H9 (cell line): ENCODE measurements around the gene LRSAM1. TPM values are rescaled to one million over a fixed set of nuclear protein-coding genes. Genes with fewer than 3 reads are reported as not detected.
A peak's percentile ranks its signal among the peaks of the same experiment; 100 is the strongest.

Source experiments
- DNase-seq: peaks from one replicate; pipeline ENCODE4 v3.0.0-alpha.2; 2017
- H2AFZ ChIP-seq: one replicate; pipeline ENCODE4 v1.6.1; 2013; ENCODE audit warnings: mild to moderate bottlenecking, low read length, control low read depth, moderate library complexity
- H2AK5ac ChIP-seq: 2 replicates; pipeline ENCODE4 v1.6.1; 2013; ENCODE audit warnings: low read length, control low read depth, mixed read lengths; ENCODE audit not compliant: insufficient read length
- H2BK120ac ChIP-seq: one replicate; pipeline ENCODE4 v1.6.1; 2013; ENCODE audit warnings: low read depth, mild to moderate bottlenecking, low read length, control low read depth, inconsistent platforms; ENCODE audit not compliant: poor library complexity, severe bottlenecking
- H2BK12ac ChIP-seq: 2 replicates; pipeline ENCODE4 v1.6.1; 2013; ENCODE audit warnings: low read length, control low read depth, mixed read lengths, low read depth; ENCODE audit not compliant: insufficient read length
- H2BK15ac ChIP-seq: 2 replicates; pipeline ENCODE4 v1.6.1; 2013; ENCODE audit warnings: low read depth, low read length, control low read depth
- H2BK20ac ChIP-seq: one replicate; pipeline ENCODE4 v1.6.1; 2013; ENCODE audit warnings: low read depth, mild to moderate bottlenecking, low read length, control low read depth, inconsistent platforms; ENCODE audit not compliant: poor library complexity, severe bottlenecking
- H2BK5ac ChIP-seq: 2 replicates; pipeline ENCODE4 v1.6.1; 2013; ENCODE audit warnings: low read length, control low read depth, mixed read lengths; ENCODE audit not compliant: insufficient read length
- H3K14ac ChIP-seq: 2 replicates; pipeline ENCODE4 v1.6.1; 2013; ENCODE audit warnings: low read length, control low read depth; ENCODE audit not compliant: insufficient read depth
- H3K18ac ChIP-seq: 2 replicates; pipeline ENCODE4 v1.6.1; 2013; ENCODE audit warnings: low read depth, mild to moderate bottlenecking, mixed read lengths, low read length, control low read depth; ENCODE audit not compliant: insufficient read length
- H3K23ac ChIP-seq: 2 replicates; pipeline ENCODE4 v1.6.1; 2013; ENCODE audit warnings: low read length, control low read depth, mixed read lengths, low read depth; ENCODE audit not compliant: insufficient read length
- H3K23me2 ChIP-seq: 2 replicates; pipeline ENCODE4 v1.6.1; 2013; ENCODE audit warnings: low read depth, mild to moderate bottlenecking, mixed read lengths, low read length, control low read depth; ENCODE audit not compliant: insufficient read length, poor library complexity, severe bottlenecking
- H3K27ac ChIP-seq: 2 replicates; pipeline ENCODE4 v1.5.1; 2013; ENCODE audit warnings: low read length, control low read depth, mixed read lengths, low read depth; ENCODE audit not compliant: insufficient read length
- H3K27me3 ChIP-seq: 2 replicates; pipeline ENCODE4 v1.6.1; 2013; ENCODE audit warnings: low read length, control low read depth, inconsistent platforms; ENCODE audit not compliant: insufficient read depth
- H3K4ac ChIP-seq: 2 replicates; pipeline ENCODE4 v1.6.1; 2013; ENCODE audit warnings: low read depth, mild to moderate bottlenecking, control low read depth, inconsistent platforms, low read length, moderate library complexity
- H3K4me1 ChIP-seq: 2 replicates; pipeline ENCODE4 v1.6.1; 2013; ENCODE audit warnings: low read length, control low read depth, inconsistent platforms; ENCODE audit not compliant: insufficient read depth
- H3K4me2 ChIP-seq: 2 replicates; pipeline ENCODE4 v1.6.1; 2013; ENCODE audit warnings: low read length, control low read depth, mixed read lengths; ENCODE audit not compliant: insufficient read length, insufficient read depth
- H3K56ac ChIP-seq: 2 replicates; pipeline ENCODE4 v1.6.1; 2013; ENCODE audit warnings: low read depth, mild to moderate bottlenecking, mixed read lengths, low read length, control low read depth; ENCODE audit not compliant: insufficient read length
- H3K79me1 ChIP-seq: 2 replicates; pipeline ENCODE4 v1.6.1; 2013; ENCODE audit warnings: low read depth, mild to moderate bottlenecking, moderate library complexity, low read length, control low read depth, inconsistent platforms; ENCODE audit not compliant: insufficient read depth, poor library complexity, severe bottlenecking
- H3K79me2 ChIP-seq: 2 replicates; pipeline ENCODE4 v1.6.1; 2013; ENCODE audit warnings: low read length, control low read depth, inconsistent platforms; ENCODE audit not compliant: insufficient read depth
- H3K9ac ChIP-seq: 2 replicates; pipeline ENCODE4 v1.6.1; 2013; ENCODE audit warnings: low read length, control low read depth, mixed read lengths; ENCODE audit not compliant: insufficient read length; ENCODE audit errors: extremely low read depth
- H3K9me3 ChIP-seq: one replicate; pipeline ENCODE4 v1.6.1; 2013; ENCODE audit warnings: low read depth, low read length, inconsistent platforms; ENCODE audit not compliant: control insufficient read depth
- H3T11ph ChIP-seq: one replicate; pipeline ENCODE4 v1.6.1; 2013; ENCODE audit warnings: mild to moderate bottlenecking, low read length, control low read depth, inconsistent platforms
- H4K20me1 ChIP-seq: one replicate; pipeline ENCODE4 v1.6.1; 2013; ENCODE audit not compliant: control insufficient read depth, insufficient read length, insufficient read depth
- H4K5ac ChIP-seq: 2 replicates; pipeline ENCODE4 v1.6.1; 2013; ENCODE audit warnings: low read depth, mild to moderate bottlenecking, mixed read lengths, low read length, control low read depth; ENCODE audit not compliant: insufficient read length
- H4K8ac ChIP-seq: replicated peaks from 2 replicates; pipeline ENCODE4 v1.6.1; 2013; ENCODE audit warnings: low read length, control low read depth, mixed read lengths, low read depth; ENCODE audit not compliant: insufficient read length
- H4K91ac ChIP-seq: 2 replicates; pipeline ENCODE4 v1.6.1; 2013; ENCODE audit warnings: low read depth, mild to moderate bottlenecking, moderate library complexity, mixed read lengths, low read length, control low read depth; ENCODE audit not compliant: insufficient read length
- H3K27ac Mint-ChIP-seq, 3 experiments: 2 replicates in 2 of 3; 3 replicates in 1 of 3; pipeline ENCODE4 v1.8.0; 2020 to 2021; ENCODE audit warnings: mixed read lengths in 3 of 3, mild to moderate bottlenecking in 1 of 3, moderate library complexity in 1 of 3
- H3K27me3 Mint-ChIP-seq: 2 replicates; pipeline ENCODE4 v1.8.0; 2021; ENCODE audit warnings: low read depth, mild to moderate bottlenecking, moderate library complexity, mixed read lengths
- H3K36me3 Mint-ChIP-seq, 3 experiments: 2 replicates in 2 of 3; 3 replicates in 1 of 3; pipeline ENCODE4 v1.8.0; 2020 to 2021; ENCODE audit warnings: low read depth in 3 of 3, mixed read lengths in 3 of 3; ENCODE audit not compliant: insufficient read depth in 1 of 3
- H3K4me1 Mint-ChIP-seq, 2 experiments: 2 replicates each; pipeline ENCODE4 v1.8.0; 2020; ENCODE audit warnings: mixed read lengths in 2 of 2
- H3K4me3 Mint-ChIP-seq, 2 experiments: 2 replicates in 1 of 2; 3 replicates in 1 of 2; pipeline ENCODE4 v1.8.0; 2020 to 2021; ENCODE audit warnings: mild to moderate bottlenecking in 2 of 2, mixed read lengths in 2 of 2, moderate library complexity in 1 of 2
- H3K9me3 Mint-ChIP-seq, 2 experiments: 2 replicates in 1 of 2; 3 replicates in 1 of 2; pipeline ENCODE4 v1.8.0; 2020; ENCODE audit warnings: mild to moderate bottlenecking in 2 of 2, mixed read lengths in 2 of 2, moderate library complexity in 1 of 2
- WGBS: extraction: QIAGEN DNeasy Blood & Tissue Kit; methylation state at CpG from one replicate; pipeline ENCODE4 v1.1.7; 2013; ENCODE audit warnings: missing lambda C conversion rate, low lambda C conversion rate, mixed read lengths; ENCODE audit not compliant: insufficient read length; ENCODE audit errors: extremely low coverage; 5-methylcytosine and 5-hydroxymethylcytosine counted together
- total RNA-seq: library from RNA; stranded (reverse); gene quantifications from 2 replicates; pipeline ENCODE4 v1.2.1, GENCODE V29; 2021
- TF ChIP-seq, protein P1 (sequence below): fragments of 200-600 bp; sonication (generic); conservative IDR thresholded peaks from 3 replicates; pipeline ENCODE4 v1.8.0; 2021; ENCODE audit warnings: antibody characterized with exemption, mild to moderate bottlenecking

The LRSAM1 gene
- total RNA-seq, 1 experiment from 2014 or later, result 16.2 TPM

- no peak overlapping the region for H3K4ac ChIP-seq
- H3K4me2 ChIP-seq, result no peak overlapping the region
- H3K4me1 Mint-ChIP-seq, result peaks cover 29 to 31% of the 10 kb centered on the region in 2 experiments
- 0 out of 7 replicates have a peak overlapping the region, but pooled peaks of 1 of the 3 experiments have one; percentile 11 for H3K27ac Mint-ChIP-seq
- H3K14ac ChIP-seq, result no peak overlapping the region
- no peak overlapping the region for H2AFZ ChIP-seq
- H4K20me1 ChIP-seq, result no peaks in the 10 kb centered on the region
- H2AK5ac ChIP-seq, result no peak overlapping the region
- TF ChIP-seq, protein P1, sequence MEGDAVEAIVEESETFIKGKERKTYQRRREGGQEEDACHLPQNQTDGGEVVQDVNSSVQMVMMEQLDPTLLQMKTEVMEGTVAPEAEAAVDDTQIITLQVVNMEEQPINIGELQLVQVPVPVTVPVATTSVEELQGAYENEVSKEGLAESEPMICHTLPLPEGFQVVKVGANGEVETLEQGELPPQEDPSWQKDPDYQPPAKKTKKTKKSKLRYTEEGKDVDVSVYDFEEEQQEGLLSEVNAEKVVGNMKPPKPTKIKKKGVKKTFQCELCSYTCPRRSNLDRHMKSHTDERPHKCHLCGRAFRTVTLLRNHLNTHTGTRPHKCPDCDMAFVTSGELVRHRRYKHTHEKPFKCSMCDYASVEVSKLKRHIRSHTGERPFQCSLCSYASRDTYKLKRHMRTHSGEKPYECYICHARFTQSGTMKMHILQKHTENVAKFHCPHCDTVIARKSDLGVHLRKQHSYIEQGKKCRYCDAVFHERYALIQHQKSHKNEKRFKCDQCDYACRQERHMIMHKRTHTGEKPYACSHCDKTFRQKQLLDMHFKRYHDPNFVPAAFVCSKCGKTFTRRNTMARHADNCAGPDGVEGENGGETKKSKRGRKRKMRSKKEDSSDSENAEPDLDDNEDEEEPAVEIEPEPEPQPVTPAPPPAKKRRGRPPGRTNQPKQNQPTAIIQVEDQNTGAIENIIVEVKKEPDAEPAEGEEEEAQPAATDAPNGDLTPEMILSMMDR, result peak; percentile 69
- no peak overlapping the region for H2BK20ac ChIP-seq
- H3K4me3 Mint-ChIP-seq, result no peak overlapping the region
- H3K9me3 Mint-ChIP-seq, result no peaks in the 10 kb centered on the region
- no peak overlapping the region for H4K8ac ChIP-seq
- H3K79me1 ChIP-seq, result no peaks in the 10 kb centered on the region
- H3K9me3 ChIP-seq, result no peaks in the 10 kb centered on the region
- H2BK120ac ChIP-seq, result no peak overlapping the region
- peak; percentile 89 for DNase-seq
- no peak overlapping the region for H3K23ac ChIP-seq
- H3K27ac ChIP-seq, result no peak overlapping the region
- no peak overlapping the region for H3K9ac ChIP-seq
- peaks cover 0 to 2% (median 0%) of the 10 kb centered on the region in 3 experiments; a peak in 2 of 7 replicates for H3K36me3 Mint-ChIP-seq
- no peak overlapping the region for H4K5ac ChIP-seq
- no peak overlapping the region for H2BK5ac ChIP-seq
- H3K79me2 ChIP-seq, result no peaks in the 10 kb centered on the region
- H3K18ac ChIP-seq, result no peak overlapping the region
- H3K27me3 ChIP-seq, result no peaks in the 10 kb centered on the region
- no CpG with 5 or more reads among the region's 12 CpGs for WGBS
- no peak overlapping the region for H2BK12ac ChIP-seq
- no peaks in the 10 kb centered on the region; the same call in 1 of the 2 replicates for H3K4me1 ChIP-seq
- H2BK15ac ChIP-seq, result no peak overlapping the region
- H4K91ac ChIP-seq, result no peak overlapping the region
- no peak overlapping the region for H3T11ph ChIP-seq
- peaks cover 6% of the 10 kb centered on the region for H3K27me3 Mint-ChIP-seq
- peaks cover 2% of the 10 kb centered on the region for H3K23me2 ChIP-seq
- H3K56ac ChIP-seq, result no peak overlapping the region
These were observed 33.3 kb upstream of the LRSAM1 start for GRCh38 chr9:127418037-127418471.
